Measurements from ENCODE around the gene ANKH. TPM values are rescaled to one million over a fixed set of nuclear protein-coding genes. Genes with fewer than 3 reads are reported as not detected.

Gene ANKH
- total RNA-seq, 1 donor from 2014 or later: 30.9 TPM

GRCh38 chr5:14662721-14663260 is 208.8 kb downstream of the ANKH start:
- no peaks in the 10 kb centered on the region for H3K9me3 ChIP-seq
- intact Hi-C loops (cut with DNase I): no loop called here
- TF ChIP-seq CTCF (IDR thresholded peaks at IDR 0.05) (no peak), POLR2AphosphoS5 (IDR thresholded peaks at IDR 0.05; ENCODE audit: insufficient read depth in 1 of 2, low read depth in 1 of 2) (no peak), POLR2A (IDR thresholded peaks at IDR 0.05) (no peak)
- H3K4me1 ChIP-seq: peaks cover 36% of the 10 kb centered on the region
- H3K4me3 ChIP-seq: no peak overlapping the region
- H3K36me3 ChIP-seq: no peaks in the 10 kb centered on the region
- H3K27me3 ChIP-seq: no peaks in the 10 kb centered on the region
- DNase-seq (ENCODE audit: extremely low spot score in 2 of 2): no peak
- no peak overlapping the region for H3K27ac ChIP-seq

- Histone ChIP-seq H3K36me3 (no peaks in the 10 kb centered on the region), H3K4me1 (peaks cover 19% of the 10 kb centered on the region), H3K27me3 (no peaks in the 10 kb centered on the region), H3K27ac (no peak overlapping the region), H3K4me3 (no peak overlapping the region), H3K9me3 (no peaks in the 10 kb centered on the region)
- intact Hi-C loops (cut with DNase I): no loop called here
- no peak for TF ChIP-seq CTCF (IDR thresholded peaks at IDR 0.05)
- TF ChIP-seq POLR2AphosphoS5 (IDR thresholded peaks at IDR 0.05; ENCODE audit: insufficient read depth in 1 of 2, low read depth in 1 of 2): no peak
- TF ChIP-seq POLR2A (IDR thresholded peaks at IDR 0.05): no peak
- DNase-seq (ENCODE audit: extremely low spot score in 2 of 2): no peak
Observed at GRCh38 chr5:14660833-14661232, 210.7 kb downstream of the ANKH start.

- DNase-seq (ENCODE audit: extremely low spot score in 2 of 2): no peak
- H3K27me3 ChIP-seq: no peaks in the 10 kb centered on the region
- H3K36me3 ChIP-seq: no peaks in the 10 kb centered on the region
- H3K4me1 ChIP-seq: peaks cover 13% of the 10 kb centered on the region
- intact Hi-C loops (cut with DNase I): no loop called here
- no peak overlapping the region for H3K27ac ChIP-seq
- TF ChIP-seq POLR2AphosphoS5 (IDR thresholded peaks at IDR 0.05; ENCODE audit: insufficient read depth in 1 of 2, low read depth in 1 of 2) (peak in 1 of 2 donors; percentile 68), CTCF (IDR thresholded peaks at IDR 0.05) (no peak)
- no peak overlapping the region for H3K4me3 ChIP-seq
- H3K9me3 ChIP-seq: no peaks in the 10 kb centered on the region
Observed at GRCh38 chr5:14659821-14660607, 211.6 kb downstream of the ANKH start.

- H3K36me3 ChIP-seq: no peaks in the 10 kb centered on the region
- intact Hi-C loops (cut with DNase I): no loop called here
- H3K9me3 ChIP-seq: no peaks in the 10 kb centered on the region
- H3K4me1 ChIP-seq: no peaks in the 10 kb centered on the region
- H3K27me3 ChIP-seq: no peaks in the 10 kb centered on the region
- no peak overlapping the region for H3K27ac ChIP-seq
- DNase-seq (ENCODE audit: extremely low spot score in 2 of 2): no peak
- H3K4me3 ChIP-seq: no peak overlapping the region
- TF ChIP-seq POLR2AphosphoS5 (IDR thresholded peaks at IDR 0.05; ENCODE audit: insufficient read depth in 1 of 2, low read depth in 1 of 2) (no peak), CTCF (IDR thresholded peaks at IDR 0.05) (no peak), POLR2A (IDR thresholded peaks at IDR 0.05) (no peak)
Observed at GRCh38 chr5:14656898-14657297, 214.7 kb downstream of the ANKH start.

GRCh38 chr5:14655146-14655741 is 216.3 kb downstream of the ANKH start:
- Histone ChIP-seq H3K4me1 (no peaks in the 10 kb centered on the region), H3K9me3 (no peaks in the 10 kb centered on the region), H3K27ac (no peak overlapping the region), H3K4me3 (no peak overlapping the region), H3K36me3 (no peaks in the 10 kb centered on the region), H3K27me3 (no peaks in the 10 kb centered on the region)
- no peak for DNase-seq (ENCODE audit: extremely low spot score in 2 of 2)
- intact Hi-C loops (cut with DNase I): no loop called here
- no peak for TF ChIP-seq POLR2A (IDR thresholded peaks at IDR 0.05)
- TF ChIP-seq POLR2AphosphoS5 (IDR thresholded peaks at IDR 0.05; ENCODE audit: insufficient read depth in 1 of 2, low read depth in 1 of 2): no peak
- TF ChIP-seq CTCF (IDR thresholded peaks at IDR 0.05): no peak
